Measurements from ENCODE around the gene CUL4A. TPM values are rescaled to one million over a fixed set of nuclear protein-coding genes. Genes with fewer than 3 reads are reported as not detected.
"Not testable (repeated sequence)": the region's sequence is repeated elsewhere in the genome, so short reads cannot be mapped to it uniquely, and the experiment has no call there.

The CUL4A gene
- total and polyA plus RNA-seq, 2 donors (not counting 1 experiment from before 2014, with no cell fraction given): 37.5 to 80.4 TPM

DNA sequence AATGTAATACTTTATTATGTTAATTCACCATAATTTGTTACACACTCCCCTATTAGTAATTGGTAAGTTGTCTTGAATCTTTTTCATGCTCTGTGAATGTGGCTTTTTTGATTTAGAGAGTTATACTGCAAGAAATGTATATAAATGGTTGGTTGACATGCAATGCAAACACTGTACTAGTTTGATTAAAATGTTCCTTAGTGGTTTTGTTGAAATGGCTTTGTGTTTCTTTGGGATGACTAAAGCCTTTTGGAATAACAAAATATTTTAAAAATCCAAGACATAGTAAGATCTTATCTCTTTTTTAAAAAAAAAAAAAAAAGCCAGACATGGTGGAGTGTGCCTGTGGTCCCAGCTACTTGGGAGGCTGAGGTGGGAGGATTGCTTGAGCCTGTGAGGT lies 98.1 kb downstream of the CUL4A start:
- Mint-ChIP-seq H3K27ac (no peak overlapping the region), H3K27me3 (no peaks in the 10 kb centered on the region), H3K4me3 (no peak overlapping the region), H3K4me1 (peaks cover 8% of the 10 kb centered on the region), H3K9me3 (ENCODE audit: insufficient read depth) (no peaks in the 10 kb centered on the region)
- no peak overlapping the region for H3K27ac ChIP-seq (ENCODE audit: low read length in 2 of 2)
- ChIA-PET POLR2A (interaction anchor here (0.6 kb wide), 1 partner anchor 120 kb away, joined by 5 read pairs; no protein-coding TSS in a partner anchor), CTCF (no interaction called here)
- H3K27me3 ChIP-seq (replicated peaks in 1 of 4; ENCODE audit: control extremely low read depth in 1 of 4, control insufficient read depth in 3 of 4, insufficient read depth in 4 of 4, low read length in 3 of 4): no peaks in the 10 kb centered on the region
- H3K79me2 ChIP-seq (ENCODE audit: control insufficient read depth, insufficient read depth, low read length): peaks cover 79% of the 10 kb centered on the region
- H3K4me2 ChIP-seq (replicated peaks; ENCODE audit: low read depth, low read length, poor library complexity, severe bottlenecking): no peak overlapping the region
- H2AFZ ChIP-seq (ENCODE audit: insufficient read depth, low read depth, low read length, poor library complexity, severe bottlenecking): no peak overlapping the region
- no peaks in the 10 kb centered on the region for H3K4me1 ChIP-seq (ENCODE audit: control insufficient read depth in 2 of 2, insufficient read depth in 2 of 2, low read length in 2 of 2)
- H3K36me3 ChIP-seq (replicated peaks in 1 of 2; ENCODE audit: control extremely low read depth in 1 of 2, control insufficient read depth in 1 of 2, extremely low read depth in 1 of 2, insufficient read depth in 2 of 2, low read length in 1 of 2): peaks cover 13 to 41% of the 10 kb centered on the region in 2 experiments
- no peak overlapping the region for H3K9ac ChIP-seq (ENCODE audit: low read length)
- H4K20me1 ChIP-seq (ENCODE audit: control insufficient read depth, insufficient read depth, low read length, poor library complexity, severe bottlenecking): peaks cover 78% of the 10 kb centered on the region
- intact Hi-C loops (cut with micrococcal nuclease): no loop called here
- H3K4me3 ChIP-seq (ENCODE audit: control extremely low read depth in 1 of 5, extremely low read depth in 1 of 5, insufficient read depth in 1 of 5, low read depth in 2 of 5, low read length in 4 of 5): no peak overlapping the region
- TF ChIP-seq, protein P1, sequence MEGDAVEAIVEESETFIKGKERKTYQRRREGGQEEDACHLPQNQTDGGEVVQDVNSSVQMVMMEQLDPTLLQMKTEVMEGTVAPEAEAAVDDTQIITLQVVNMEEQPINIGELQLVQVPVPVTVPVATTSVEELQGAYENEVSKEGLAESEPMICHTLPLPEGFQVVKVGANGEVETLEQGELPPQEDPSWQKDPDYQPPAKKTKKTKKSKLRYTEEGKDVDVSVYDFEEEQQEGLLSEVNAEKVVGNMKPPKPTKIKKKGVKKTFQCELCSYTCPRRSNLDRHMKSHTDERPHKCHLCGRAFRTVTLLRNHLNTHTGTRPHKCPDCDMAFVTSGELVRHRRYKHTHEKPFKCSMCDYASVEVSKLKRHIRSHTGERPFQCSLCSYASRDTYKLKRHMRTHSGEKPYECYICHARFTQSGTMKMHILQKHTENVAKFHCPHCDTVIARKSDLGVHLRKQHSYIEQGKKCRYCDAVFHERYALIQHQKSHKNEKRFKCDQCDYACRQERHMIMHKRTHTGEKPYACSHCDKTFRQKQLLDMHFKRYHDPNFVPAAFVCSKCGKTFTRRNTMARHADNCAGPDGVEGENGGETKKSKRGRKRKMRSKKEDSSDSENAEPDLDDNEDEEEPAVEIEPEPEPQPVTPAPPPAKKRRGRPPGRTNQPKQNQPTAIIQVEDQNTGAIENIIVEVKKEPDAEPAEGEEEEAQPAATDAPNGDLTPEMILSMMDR (IDR thresholded peaks at IDR 0.05): no peak
- TF ChIP-seq EZH2 (IDR thresholded peaks at IDR 0.05; ENCODE audit: borderline replicate concordance, insufficient read depth, low read depth, low read length, poor library complexity, severe bottlenecking): no peak
- no peaks in the 10 kb centered on the region for H3K9me3 ChIP-seq (ENCODE audit: control extremely low read depth in 1 of 3, control insufficient read depth in 2 of 3, insufficient read depth in 1 of 3, low read length in 2 of 3)
- DNase-seq: no peak
- no peak for ATAC-seq (ENCODE audit: low read depth)

DNA sequence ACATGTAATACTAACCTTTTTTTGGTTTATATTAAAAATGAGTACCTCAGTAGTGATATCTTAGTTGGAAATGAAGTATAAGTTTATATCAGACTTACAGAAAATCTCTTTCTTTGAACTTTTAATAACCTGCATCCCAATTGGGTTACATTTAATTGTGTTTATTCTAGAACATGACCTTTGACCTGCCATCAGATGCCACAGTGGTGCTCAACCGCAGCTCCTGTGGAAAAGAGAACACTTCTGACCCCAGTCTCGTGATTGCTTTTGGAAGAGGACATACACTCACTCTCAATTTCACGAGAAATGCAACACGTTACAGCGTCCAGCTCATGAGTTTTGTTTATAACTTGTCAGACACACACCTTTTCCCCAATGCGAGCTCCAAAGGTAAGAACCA lies 100.1 kb downstream of the CUL4A start:
- WGBS (ENCODE audit: insufficient coverage): 100% methylated on average over 1 of the region's 6 CpGs
- H3K27ac Mint-ChIP-seq: no peak overlapping the region
- Histone ChIP-seq H3K4me2 (replicated peaks; ENCODE audit: low read depth, low read length, poor library complexity, severe bottlenecking) (no peak overlapping the region), H3K4me1 (ENCODE audit: control insufficient read depth in 2 of 2, insufficient read depth in 2 of 2, low read length in 2 of 2) (no peaks in the 10 kb centered on the region), H2AFZ (ENCODE audit: insufficient read depth, low read depth, low read length, poor library complexity, severe bottlenecking) (no peak overlapping the region), H3K9me3 (ENCODE audit: control extremely low read depth in 1 of 3, control insufficient read depth in 2 of 3, insufficient read depth in 1 of 3, low read length in 2 of 3) (no peaks in the 10 kb centered on the region), H3K4me3 (ENCODE audit: control extremely low read depth in 1 of 5, extremely low read depth in 1 of 5, insufficient read depth in 1 of 5, low read depth in 2 of 5, low read length in 4 of 5) (no peak overlapping the region), H3K79me2 (ENCODE audit: control insufficient read depth, insufficient read depth, low read length) (peaks cover 75% of the 10 kb centered on the region), H3K9ac (ENCODE audit: low read length) (no peak overlapping the region), H3K27ac (ENCODE audit: low read length in 2 of 2) (no peak overlapping the region), H3K36me3 (replicated peaks in 1 of 2; ENCODE audit: control extremely low read depth in 1 of 2, control insufficient read depth in 1 of 2, extremely low read depth in 1 of 2, insufficient read depth in 2 of 2, low read length in 1 of 2) (peaks cover 13 to 41% of the 10 kb centered on the region in 2 experiments), H3K27me3 (replicated peaks in 1 of 4; ENCODE audit: control extremely low read depth in 1 of 4, control insufficient read depth in 3 of 4, insufficient read depth in 4 of 4, low read length in 3 of 4) (no peaks in the 10 kb centered on the region), H4K20me1 (ENCODE audit: control insufficient read depth, insufficient read depth, low read length, poor library complexity, severe bottlenecking) (peaks cover 76% of the 10 kb centered on the region)
- intact Hi-C loops (cut with micrococcal nuclease): no loop called here
- no peak for TF ChIP-seq EZH2 (IDR thresholded peaks at IDR 0.05; ENCODE audit: borderline replicate concordance, insufficient read depth, low read depth, low read length, poor library complexity, severe bottlenecking)
- TF ChIP-seq, protein P1 (IDR thresholded peaks at IDR 0.05): no peak
- ATAC-seq (ENCODE audit: low read depth) (no peak), DNase-seq (no peak)
- no peaks in the 10 kb centered on the region for H3K27me3 Mint-ChIP-seq
- no peak overlapping the region for H3K4me3 Mint-ChIP-seq
- ChIA-PET POLR2A (no interaction called here), CTCF (no interaction called here)
- no peaks in the 10 kb centered on the region for H3K9me3 Mint-ChIP-seq (ENCODE audit: insufficient read depth)
- peaks cover 3% of the 10 kb centered on the region for H3K4me1 Mint-ChIP-seq

DNA sequence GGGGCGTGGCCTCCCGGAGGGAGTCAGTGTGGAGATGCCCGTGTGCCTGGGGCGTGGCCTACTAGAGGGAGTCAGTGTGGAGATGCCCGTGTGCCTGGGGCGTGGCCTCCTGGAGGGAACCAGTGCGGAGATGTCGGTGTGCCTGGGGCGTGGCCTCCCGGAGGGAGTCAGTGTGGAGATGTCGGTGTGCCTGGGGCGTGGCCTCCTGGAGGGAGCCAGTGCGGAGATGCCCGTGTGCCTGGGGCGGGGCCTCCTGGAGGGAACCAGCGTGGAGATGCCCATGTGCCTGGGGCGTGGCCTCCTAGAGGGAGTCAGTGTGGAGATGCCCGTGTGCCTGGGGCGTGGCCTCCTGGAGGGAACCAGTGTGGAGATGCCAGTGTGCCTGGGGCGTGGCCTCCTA lies 104.7 kb downstream of the CUL4A start:
- CTCF ChIA-PET; H3K9ac ChIP-seq (ENCODE audit: low read length); H3K27ac Mint-ChIP-seq; POLR2A ChIA-PET; H3K4me3 Mint-ChIP-seq; H3K27me3 ChIP-seq (replicated peaks in 1 of 4; ENCODE audit: control extremely low read depth in 1 of 4, control insufficient read depth in 3 of 4, insufficient read depth in 4 of 4, low read length in 3 of 4); intact Hi-C loops (cut with micrococcal nuclease); H3K9me3 Mint-ChIP-seq (ENCODE audit: insufficient read depth); H3K9me3 ChIP-seq (ENCODE audit: control extremely low read depth in 1 of 3, control insufficient read depth in 2 of 3, insufficient read depth in 1 of 3, low read length in 2 of 3); H3K4me3 ChIP-seq (ENCODE audit: control extremely low read depth in 1 of 5, extremely low read depth in 1 of 5, insufficient read depth in 1 of 5, low read depth in 2 of 5, low read length in 4 of 5); H3K4me2 ChIP-seq (replicated peaks; ENCODE audit: low read depth, low read length, poor library complexity, severe bottlenecking); H3K4me1 ChIP-seq (ENCODE audit: control insufficient read depth in 2 of 2, insufficient read depth in 2 of 2, low read length in 2 of 2); H2AFZ ChIP-seq (ENCODE audit: insufficient read depth, low read depth, low read length, poor library complexity, severe bottlenecking); H3K4me1 Mint-ChIP-seq; H3K27ac ChIP-seq (ENCODE audit: low read length in 2 of 2); ATAC-seq (ENCODE audit: low read depth); H3K27me3 Mint-ChIP-seq; DNase-seq: not testable (repeated sequence)
- Histone ChIP-seq H4K20me1 (ENCODE audit: control insufficient read depth, insufficient read depth, low read length, poor library complexity, severe bottlenecking) (peaks cover 66% of the 10 kb centered on the region), H3K79me2 (ENCODE audit: control insufficient read depth, insufficient read depth, low read length) (peaks cover 47% of the 10 kb centered on the region), H3K36me3 (replicated peaks in 1 of 2; ENCODE audit: control extremely low read depth in 1 of 2, control insufficient read depth in 1 of 2, extremely low read depth in 1 of 2, insufficient read depth in 2 of 2, low read length in 1 of 2) (peaks cover 13 to 46% of the 10 kb centered on the region in 2 experiments)
- 99% methylated on average over 17 of the region's 20 CpGs for WGBS (ENCODE audit: insufficient coverage)
